GM12878 (cell line): ENCODE measurements around the gene ATP2A1. TPM values are rescaled to one million over a fixed set of nuclear protein-coding genes. Genes with fewer than 3 reads are reported as not detected.

Source experiments
- ATAC-seq: fragments of 200-7000 bp; cut with Tn5 transposase; 3 replicates; pipeline ENCODE4 v1.9.1; 2020; ENCODE audit warnings: mild to moderate bottlenecking, moderate library complexity
- BruUV-seq: library from RNA; stranded (reverse); fragments of 400-500 nt; replicated peaks from 2 replicates; lab custom pipeline; 2021; lab: Mats Ljungman, UMichigan
- CTCF ChIA-PET: fragments of 300-600 bp; sonication (Branson Sonifier 250); formaldehyde crosslinking; extraction: SDS; loops from one replicate; lab custom pipeline; 2021; ENCODE audit warnings: inconsistent platforms; lab: Yijun Ruan, JAX
- POLR2A ChIA-PET: fragments of 350-600 bp; formaldehyde crosslinking; extraction: SDS; loops from one replicate; lab custom pipeline; 2021; ENCODE audit warnings: inconsistent platforms; lab: Charles Lee
- RAD21 ChIA-PET: fragments of 300-600 bp; sonication (Branson Sonifier 250); formaldehyde crosslinking; loops from one replicate; lab custom pipeline; 2023; ENCODE audit warnings: antibody characterized with exemption; ENCODE audit not compliant: unreplicated experiment; lab: Charles Lee
- SMC1A ChIA-PET: fragments of 300-600 bp; sonication (Branson Sonifier 250); formaldehyde crosslinking; loops from one replicate; lab custom pipeline; 2023; ENCODE audit not compliant: unreplicated experiment, uncharacterized antibody; lab: Charles Lee
- DNase-seq: peaks from one replicate; pipeline ENCODE4 v3.0.0-alpha.2; 2011; ENCODE audit warnings: low read depth, low spot score
- FAIRE-seq: peaks from 3 replicates; lab custom pipeline; 2011; peaks lifted over from hg19 to GRCh38; lab: Jason Lieb, UNC
- H2AFZ ChIP-seq: 2 replicates; pipeline ENCODE4 v1.6.0; 2011; ENCODE audit warnings: low read depth, low read length, control low read depth; ENCODE audit not compliant: control insufficient read depth
- H3K27ac ChIP-seq: 2 replicates; pipeline ENCODE4 v1.5.1; 2011; ENCODE audit warnings: control low read depth; ENCODE audit not compliant: control insufficient read depth, insufficient read depth
- H3K27me3 ChIP-seq, 2 experiments: replicated peaks in 1 of 2; 2 replicates each; pipeline versions ENCODE4 v1.6.0 to v1.6.1; 2011; ENCODE audit warnings: low read length in 1 of 2; ENCODE audit not compliant: control insufficient read depth in 2 of 2, insufficient read depth in 2 of 2
- H3K36me3 ChIP-seq, 2 experiments: 2 replicates each; pipeline ENCODE4 v1.5.1; 2011; ENCODE audit warnings: low read length in 1 of 2; ENCODE audit not compliant: control insufficient read depth in 2 of 2, insufficient read depth in 2 of 2
- H3K4me1 ChIP-seq: 2 replicates; pipeline ENCODE4 v1.6.1; 2011; ENCODE audit warnings: mild to moderate bottlenecking, low read length, moderate library complexity, mixed read lengths; ENCODE audit not compliant: control insufficient read depth, insufficient read depth
- H3K4me2 ChIP-seq: 2 replicates; pipeline ENCODE4 v1.6.0; 2011; ENCODE audit warnings: control low read depth; ENCODE audit not compliant: control insufficient read depth, insufficient read depth
- H3K4me3 ChIP-seq: fragments of 200-600 bp; sonication (generic); 2 replicates; pipeline ENCODE4 v1.5.1; 2016
- H3K79me2 ChIP-seq: 2 replicates; pipeline ENCODE4 v1.6.0; 2011; ENCODE audit warnings: low read length; ENCODE audit not compliant: control insufficient read depth, insufficient read depth
- H3K9ac ChIP-seq: 2 replicates; pipeline ENCODE4 v1.8.0; 2011; ENCODE audit warnings: low read length, control low read depth, mixed read lengths; ENCODE audit not compliant: control insufficient read depth, insufficient read depth
- H3K9me3 ChIP-seq: replicated peaks from 3 replicates; pipeline ENCODE4 v1.5.1; 2011; ENCODE audit warnings: mild to moderate bottlenecking, low read length; ENCODE audit not compliant: control insufficient read depth, insufficient read depth
- H4K20me1 ChIP-seq: 2 replicates; pipeline ENCODE4 v1.6.0; 2011; ENCODE audit not compliant: control insufficient read depth, insufficient read depth
- ATF2 ChIP-seq: IDR thresholded peaks from 2 replicates; pipeline ENCODE4 v1.6.1; 2012; ENCODE audit warnings: low read length, inconsistent platforms
- CBFB ChIP-seq: IDR thresholded peaks from 2 replicates; pipeline ENCODE4 v1.6.1; 2016; ENCODE audit warnings: antibody characterized with exemption, low read depth
- CHD1 ChIP-seq: IDR thresholded peaks from 2 replicates; pipeline ENCODE4 v1.6.1; 2012; ENCODE audit warnings: low read depth, low read length, improper control_type of control experiment
- E2F8 ChIP-seq: fragments of 450-650 bp; IDR thresholded peaks from 2 replicates; pipeline ENCODE4 v1.6.1; 2018; ENCODE audit warnings: mild to moderate bottlenecking, low read depth, moderate library complexity; ENCODE audit not compliant: partially characterized antibody
- NR2F1 ChIP-seq: fragments of 450-650 bp; conservative IDR thresholded peaks from 2 replicates; pipeline ENCODE4 v1.6.1; 2017; ENCODE audit warnings: mild to moderate bottlenecking
- POLR2AphosphoS2 ChIP-seq: IDR thresholded peaks from 2 replicates; pipeline ENCODE4 v1.6.1; 2011; ENCODE audit warnings: low read depth, mild to moderate bottlenecking, low read length, improper control_type of control experiment, moderate library complexity
- PRDM15 ChIP-seq: fragments of 450-650 bp; formaldehyde crosslinking; IDR thresholded peaks from 2 replicates; pipeline ENCODE4 v1.4.0; 2020; ENCODE audit warnings: mild to moderate bottlenecking, moderate library complexity
- RAD51 ChIP-seq: fragments of 450-650 bp; IDR thresholded peaks from 2 replicates; pipeline ENCODE4 v1.6.1; 2016; ENCODE audit warnings: moderate library complexity, mild to moderate bottlenecking, inconsistent platforms
- RBBP5 ChIP-seq: fragments of 200-600 bp; sonication (generic); conservative IDR thresholded peaks from 2 replicates; pipeline ENCODE4 v1.6.1; 2016
- STAT1 ChIP-seq: fragments of 450-650 bp; conservative IDR thresholded peaks from 2 replicates; pipeline ENCODE4 v1.6.1; 2014; ENCODE audit warnings: antibody characterized with exemption, mild to moderate bottlenecking
- TARDBP ChIP-seq: IDR thresholded peaks from 2 replicates; pipeline ENCODE4 v1.6.1; 2016; ENCODE audit warnings: borderline replicate concordance
- TBL1XR1 ChIP-seq: IDR thresholded peaks from 2 replicates; pipeline ENCODE4 v1.6.1; 2012; ENCODE audit warnings: low read depth, low read length, improper control_type of control experiment
- TCF12 ChIP-seq: IDR thresholded peaks from 2 replicates; pipeline ENCODE4 v1.6.1; 2011; ENCODE audit warnings: low read depth, mild to moderate bottlenecking, low read length
- USF1 ChIP-seq: IDR thresholded peaks from 2 replicates; pipeline ENCODE4 v1.6.1; 2011; ENCODE audit warnings: borderline replicate concordance, low read depth, mild to moderate bottlenecking, moderate library complexity, mixed read lengths, low read length; ENCODE audit not compliant: insufficient read depth; ENCODE audit errors: extremely low read length
- ZNF24 ChIP-seq: fragments of 450-650 bp; IDR thresholded peaks from 2 replicates; pipeline ENCODE4 v1.6.1; 2017; ENCODE audit warnings: antibody characterized with exemption, mild to moderate bottlenecking
- ZNF622 ChIP-seq: fragments of 450-650 bp; IDR thresholded peaks from 2 replicates; pipeline ENCODE4 v1.6.1; 2017; ENCODE audit warnings: mild to moderate bottlenecking, inconsistent platforms
- WGBS: methylation state at CpG from one replicate; pipeline ENCODE4 v1.1.6; 2016; ENCODE audit warnings: low lambda C conversion rate; ENCODE audit not compliant: insufficient replicate concordance, insufficient coverage; ENCODE audit errors: missing lambda C conversion rate; 5-methylcytosine and 5-hydroxymethylcytosine counted together
- in situ Hi-C: fragments of 300-500 bp; cut with MboI; formaldehyde crosslinking; loops from 9 replicates; pipeline ENCODE4 v1.14.3; 2018; ENCODE audit warnings: mixed read lengths
- intact Hi-C: fragments of 100-400 bp; cut with micrococcal nuclease; formaldehyde crosslinking; loops from one replicate; pipeline ENCODE4 v1.14.2; 2022; ENCODE audit not compliant: unreplicated experiment
- polyA plus RNA-seq, 11 experiments: library from polyadenylated mRNA; depleted of rRNA in 4 of 11; unstranded in 6 of 11; stranded (reverse) in 5 of 11; fragments of >200 nt; fragmentation: Nextera tagmentation in 4 of 11; fragmentation: Illumina TruSeq in 1 of 11; extraction: Ambion mirVana in 4 of 11; extraction: Trizol in 1 of 11; gene quantifications; 1 replicate in 1 of 11; 2 replicates in 10 of 11; pipeline versions ENCODE4 v1.2.1 to v1.2.3, GENCODE V29; 2011 to 2016; ENCODE audit warnings: inconsistent platforms in 2 of 11, missing spikeins in 2 of 11, low read depth in 1 of 11
- total RNA-seq, 4 experiments: library from RNA; depleted of rRNA in 3 of 4; stranded (reverse); fragments of >200 nt in 3 of 4; fragmentation: Illumina TruSeq in 1 of 4; extraction: Trizol in 1 of 4; gene quantifications; 2 replicates each; pipeline versions ENCODE4 v1.2.1 to v1.2.3, GENCODE V29; 2013 to 2021

ATP2A1 gene
- total and polyA plus RNA-seq, 10 of the 15 experiments (the other 5 are each of a cell fraction or from before 2014, with no cell fraction given), result 0.13 to 1.7 (median 0.88) TPM

GRCh38 chr16:28895609-28896008 is 17.3 kb downstream of the ATP2A1 start (continued):
- TF ChIP-seq PRDM15 (CRISPR knock-in tag) (no peak), ZNF622 (no peak), ZNF24 (no peak), TCF12 (no peak), TARDBP (no peak), CHD1 (no peak)

- TF ChIP-seq STAT1 (no peak), USF1 (no peak), ATF2 (no peak), E2F8 (no peak), TBL1XR1 (no peak), RAD51 (no peak), NR2F1 (no peak), POLR2AphosphoS2 (no peak), RBBP5 (no peak), CBFB (no peak)
- H4K20me1 ChIP-seq, result no peaks in the 10 kb centered on the region
- intact Hi-C loops (no loop called here), in situ Hi-C loops (no loop called here)
- H3K27ac ChIP-seq, result no peak overlapping the region
- H3K4me2 ChIP-seq, result no peak overlapping the region
- RAD21 ChIA-PET, result interaction anchor here (2.3 kb wide), 1 partner anchor 26 kb away, joined by 16 read pairs; no protein-coding TSS in a partner anchor
- H3K36me3 ChIP-seq, result no peaks in the 10 kb centered on the region
- POLR2A ChIA-PET, result no interaction called here
- no peaks in the 10 kb centered on the region for H3K9me3 ChIP-seq
- no peaks in the 10 kb centered on the region for H3K79me2 ChIP-seq
- CTCF ChIA-PET, result interaction anchor here (1.3 to 1.4 kb wide), 2 partner anchors 47 to 51 kb away, joined by 3 to 4 read pairs; no protein-coding TSS in a partner anchor
- DNase-seq (no peak), FAIRE-seq (no peak), ATAC-seq (no peak)
- no peak overlapping the region for H3K4me3 ChIP-seq
- no peak overlapping the region for H2AFZ ChIP-seq
- no peaks in the 10 kb centered on the region; the same call in 1 of the 2 replicates for H3K4me1 ChIP-seq
- SMC1A ChIA-PET, result no interaction called here
- no peaks in the 10 kb centered on the region for H3K27me3 ChIP-seq
- H3K9ac ChIP-seq, result no peak overlapping the region
- BruUV-seq, result no TSS peak
- 99% methylated on average over 4 of the region's 4 CpGs for WGBS
These were observed 19.5 kb downstream of the ATP2A1 start for GRCh38 chr16:28897826-28898225.
